ENCODE measurements around the gene PAX2.

The PAX2 gene

DNA sequence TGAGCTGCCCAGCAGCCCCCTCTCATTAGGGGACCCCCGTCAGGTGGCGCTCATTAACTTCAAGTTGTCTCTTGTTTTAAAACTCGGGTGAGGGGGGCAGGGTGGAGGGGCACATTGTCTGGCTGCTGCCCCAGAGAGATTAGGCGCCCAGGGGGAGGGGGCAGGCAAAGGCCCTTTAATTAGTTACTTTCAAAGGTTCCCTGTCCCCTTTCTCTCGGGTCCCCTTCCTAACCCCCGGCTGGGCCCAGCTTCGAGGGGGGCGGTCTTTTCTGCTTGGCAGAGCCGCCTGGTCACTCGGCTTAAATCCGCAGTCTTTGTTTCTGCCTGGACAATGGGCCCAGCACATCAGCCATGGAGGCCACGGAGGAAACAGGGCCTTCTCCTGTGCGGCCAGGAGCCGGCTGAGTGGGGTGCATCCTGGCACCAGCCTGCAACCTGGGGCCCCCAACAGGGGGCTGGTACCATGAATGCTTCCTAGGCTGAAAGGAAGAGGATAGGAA is 128.5 kb downstream of the PAX2 start:
- in situ Hi-C loops (cut with HindIII; ENCODE audit: low sequenced_read_pairs), result no loop called here

DNA sequence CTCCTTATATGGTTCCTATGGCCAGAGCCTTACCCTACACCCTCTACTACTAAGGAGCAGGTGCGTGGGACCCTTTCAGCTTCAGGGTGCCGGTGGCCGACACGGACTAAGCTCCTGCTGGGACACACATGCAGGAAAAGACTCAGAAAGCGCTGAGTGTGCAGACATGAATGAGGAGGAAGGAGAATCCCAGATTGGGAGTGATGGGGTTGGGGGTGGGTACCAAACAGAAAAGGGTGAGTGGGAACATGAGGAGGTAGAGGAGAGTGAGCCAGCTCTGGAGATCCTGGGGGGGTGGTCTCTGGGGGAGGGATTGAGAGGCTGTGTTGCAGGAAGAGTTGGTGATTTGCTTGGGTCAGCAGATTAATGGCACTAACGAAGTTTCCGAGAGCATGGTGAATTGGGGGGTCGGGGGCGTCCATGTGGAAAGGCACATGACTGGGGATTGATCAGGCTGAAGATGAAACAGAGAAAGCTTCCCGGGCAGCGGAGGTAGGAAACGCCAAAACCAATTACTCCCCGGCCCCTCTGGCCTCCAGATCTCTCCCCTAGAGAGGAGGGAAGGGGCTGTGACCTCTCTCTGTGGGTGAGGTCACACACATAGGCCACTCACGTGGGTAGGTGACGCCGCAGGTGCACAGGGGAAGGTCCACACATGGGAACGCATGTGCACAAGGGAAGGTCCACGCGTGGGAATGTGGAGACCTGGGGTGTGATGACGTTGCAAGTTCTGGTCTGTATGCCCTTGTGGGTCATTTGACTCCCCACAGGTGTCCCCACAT is 129.5 kb downstream of the PAX2 start:
- in situ Hi-C loops (cut with HindIII; ENCODE audit: low sequenced_read_pairs), result loop anchor here (25.0 kb wide), 1 partner anchor 538 kb away; the partner anchor contains the start of genes PKD2L1 and SCD

DNA sequence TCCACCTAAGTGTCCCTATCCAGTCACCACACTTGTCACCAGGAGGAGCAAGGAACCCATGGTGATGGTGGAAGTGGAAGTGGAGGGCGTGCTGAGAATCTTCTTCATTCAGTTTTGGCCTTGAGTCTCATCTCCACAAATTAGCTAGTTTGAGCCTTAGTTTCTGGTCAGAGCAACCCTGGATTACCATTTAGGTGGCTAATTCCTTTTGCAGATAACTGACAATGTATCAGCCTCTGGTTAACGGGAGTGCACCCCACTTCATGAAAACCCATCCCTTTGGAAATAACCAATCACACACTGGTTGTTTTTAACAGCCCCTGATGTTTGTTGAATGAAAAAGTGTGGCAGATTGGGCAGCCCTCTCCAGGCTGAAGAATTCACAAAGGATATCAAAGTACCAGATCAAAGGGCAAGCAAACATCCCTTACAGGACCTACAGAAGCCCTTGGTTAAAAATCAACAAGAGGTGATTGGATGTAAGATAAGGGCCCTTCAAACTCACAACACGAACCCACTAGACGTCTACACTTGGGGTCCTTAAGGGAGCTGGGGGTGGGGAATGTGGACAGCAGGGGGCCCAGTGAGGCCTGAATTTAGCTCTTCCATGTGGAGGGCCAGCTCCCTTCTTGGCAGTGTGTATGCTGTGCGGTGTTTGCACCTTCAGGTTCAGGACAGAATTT is 130.2 kb downstream of the PAX2 start:
- in situ Hi-C loops (cut with HindIII; ENCODE audit: low sequenced_read_pairs), result loop anchor here (25.0 kb wide), 1 partner anchor 538 kb away; the partner anchor contains the start of genes PKD2L1 and SCD

DNA sequence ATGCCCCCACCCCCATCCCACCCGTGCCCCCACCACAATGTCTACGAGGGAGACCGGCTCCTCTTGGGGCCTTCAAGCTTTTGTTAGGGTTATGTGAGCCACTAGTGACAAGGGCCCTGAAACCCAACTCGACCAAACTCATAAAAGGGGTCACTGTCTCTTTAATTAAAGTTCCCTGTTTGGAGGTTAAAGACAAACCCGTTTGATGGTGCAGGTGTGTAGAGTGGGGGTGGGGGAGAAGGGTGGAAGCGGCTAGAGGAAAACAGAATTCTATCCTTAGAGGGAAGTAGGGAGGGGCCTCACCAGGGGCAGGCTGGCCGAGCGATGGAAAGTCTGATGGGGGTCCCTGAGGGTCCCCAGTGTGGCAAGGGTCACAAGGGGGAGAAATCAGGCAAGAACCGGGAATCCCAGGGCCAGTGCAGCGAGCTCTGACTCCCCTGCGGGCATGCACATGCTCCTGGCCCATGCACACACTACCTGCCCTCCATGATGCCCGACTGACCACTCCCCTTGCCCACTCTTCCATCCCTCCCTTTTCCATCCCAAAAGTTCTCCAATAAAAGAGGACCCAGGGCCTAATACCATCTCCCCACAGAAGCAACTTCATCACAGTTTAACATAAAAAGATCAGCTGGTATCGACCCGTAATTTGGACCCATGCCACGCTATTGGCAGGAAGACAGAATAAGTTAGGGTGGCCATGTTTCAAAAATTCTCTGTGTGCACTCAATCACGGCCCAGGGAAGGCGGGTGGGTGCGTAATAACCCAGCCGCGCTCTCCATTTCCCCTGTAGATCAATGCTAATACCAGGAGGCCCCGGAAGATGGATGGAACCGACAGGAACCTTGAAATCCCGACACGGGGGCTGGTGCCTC is 131.4 kb downstream of the PAX2 start:
- in situ Hi-C loops (cut with HindIII; ENCODE audit: low sequenced_read_pairs), result loop anchor here (25.0 kb wide), 1 partner anchor 540 kb away; the partner anchor contains the start of genes PKD2L1 and SCD

DNA sequence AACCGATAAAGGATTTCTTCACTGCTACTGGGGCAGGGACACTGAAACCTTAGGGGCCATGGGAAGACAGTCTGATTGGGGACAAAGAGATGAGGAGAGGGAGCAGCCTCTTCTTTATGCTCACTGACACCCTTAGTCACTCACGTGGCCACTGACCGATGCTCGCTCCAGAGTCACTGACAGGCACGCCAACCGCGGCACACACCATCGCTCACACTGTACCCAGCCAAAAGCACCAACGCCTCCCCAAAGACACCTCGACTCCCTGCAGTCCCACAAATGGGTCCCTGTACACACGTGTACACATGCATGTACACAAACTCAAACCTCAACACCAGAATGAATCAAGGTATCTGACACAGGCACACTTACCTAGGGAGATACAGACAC is 132.1 kb downstream of the PAX2 start:
- in situ Hi-C loops (cut with HindIII; ENCODE audit: low sequenced_read_pairs), result loop anchor here (25.0 kb wide), 1 partner anchor 540 kb away; the partner anchor contains the start of genes PKD2L1 and SCD

DNA sequence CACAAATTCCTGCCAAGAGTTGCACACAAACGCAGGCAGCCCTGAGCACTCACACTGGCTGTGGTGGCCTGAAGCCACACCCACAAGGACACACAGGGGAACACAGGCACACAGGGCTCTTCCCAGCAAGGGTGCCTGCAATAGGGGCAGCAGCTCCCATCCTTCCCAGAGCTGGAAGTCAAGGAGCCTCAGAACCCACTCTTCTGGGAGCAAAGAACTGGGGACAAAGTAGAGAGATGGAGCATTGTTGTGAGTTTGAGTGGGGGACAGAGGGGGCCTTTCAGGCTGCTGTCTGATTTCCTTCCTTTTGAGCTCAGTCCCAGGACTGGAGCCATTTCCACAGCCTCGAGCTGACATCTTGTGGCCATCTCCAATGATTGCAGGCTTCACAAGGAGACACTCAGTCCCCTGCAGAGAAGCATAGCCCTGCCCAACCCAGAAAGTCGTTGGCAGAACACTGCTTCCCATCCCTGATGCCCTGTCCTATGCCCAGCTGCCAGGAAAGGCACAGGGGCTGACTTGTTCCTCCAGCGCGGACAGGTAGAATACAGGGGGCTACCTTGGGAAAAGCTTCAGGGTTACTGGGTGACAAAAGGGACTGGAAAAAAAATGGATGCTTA is 133.0 kb downstream of the PAX2 start:
- in situ Hi-C loops (cut with HindIII; ENCODE audit: low sequenced_read_pairs), result loop anchor here (25.0 kb wide), 1 partner anchor 541 kb away; the partner anchor contains the start of genes PKD2L1 and SCD

All from DLD1 (cell line).